SU-DHL-6 (cell line): Measurements from ENCODE around the gene RFWD3.

ENCODE experiments used
- EZH2phosphoT487 ChIP-seq: fragments of 200-600 bp; sonication (generic), shearing (Covaris generic); conservative IDR thresholded peaks from 2 replicates; pipeline ENCODE4 v1.6.1; 2018; ENCODE audit warnings: mild to moderate bottlenecking, antibody characterized with exemption, low read length, moderate library complexity, mixed read lengths
- TF ChIP-seq, protein P1 (sequence below): fragments of 200-600 bp; sonication (generic); IDR thresholded peaks from one replicate; pipeline ENCODE4 v1.5.1; 2017; ENCODE audit warnings: antibody characterized with exemption, mild to moderate bottlenecking, low read length, moderate library complexity; ENCODE audit not compliant: insufficient read depth, poor library complexity, severe bottlenecking

DNA sequence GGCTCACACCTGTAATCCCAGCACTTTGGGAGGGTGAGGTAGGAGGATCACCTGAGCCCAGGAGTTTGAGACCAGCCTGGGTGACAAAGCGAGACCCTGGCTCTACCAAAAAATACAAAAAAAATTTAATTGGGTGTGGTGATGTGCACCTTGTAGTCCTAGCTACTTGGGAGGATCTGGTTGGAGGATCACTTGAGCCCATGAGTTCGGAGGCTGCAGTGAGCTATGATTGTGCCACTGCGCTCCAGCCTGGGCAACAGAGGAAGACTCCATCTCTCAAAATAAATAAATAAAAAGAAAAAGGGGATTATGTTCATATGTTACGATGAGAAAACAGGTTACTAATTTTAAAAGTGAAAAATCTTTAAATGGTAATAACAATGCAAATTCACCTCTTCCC is 33.0 kb upstream of the RFWD3 start:
- TF ChIP-seq, protein P1, sequence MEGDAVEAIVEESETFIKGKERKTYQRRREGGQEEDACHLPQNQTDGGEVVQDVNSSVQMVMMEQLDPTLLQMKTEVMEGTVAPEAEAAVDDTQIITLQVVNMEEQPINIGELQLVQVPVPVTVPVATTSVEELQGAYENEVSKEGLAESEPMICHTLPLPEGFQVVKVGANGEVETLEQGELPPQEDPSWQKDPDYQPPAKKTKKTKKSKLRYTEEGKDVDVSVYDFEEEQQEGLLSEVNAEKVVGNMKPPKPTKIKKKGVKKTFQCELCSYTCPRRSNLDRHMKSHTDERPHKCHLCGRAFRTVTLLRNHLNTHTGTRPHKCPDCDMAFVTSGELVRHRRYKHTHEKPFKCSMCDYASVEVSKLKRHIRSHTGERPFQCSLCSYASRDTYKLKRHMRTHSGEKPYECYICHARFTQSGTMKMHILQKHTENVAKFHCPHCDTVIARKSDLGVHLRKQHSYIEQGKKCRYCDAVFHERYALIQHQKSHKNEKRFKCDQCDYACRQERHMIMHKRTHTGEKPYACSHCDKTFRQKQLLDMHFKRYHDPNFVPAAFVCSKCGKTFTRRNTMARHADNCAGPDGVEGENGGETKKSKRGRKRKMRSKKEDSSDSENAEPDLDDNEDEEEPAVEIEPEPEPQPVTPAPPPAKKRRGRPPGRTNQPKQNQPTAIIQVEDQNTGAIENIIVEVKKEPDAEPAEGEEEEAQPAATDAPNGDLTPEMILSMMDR, result no peak
- no peak for TF ChIP-seq EZH2phosphoT487
